ENCODE results near the gene PI4K2B.

GRCh38 chr4:25233194-25233593 lies 639 bp upstream of the PI4K2B start:
- no peak for TF ChIP-seq CTCF (IDR thresholded peaks at IDR 0.05; ENCODE audit: poor library complexity)
- TF ChIP-seq EZH2 (IDR thresholded peaks at IDR 0.05; ENCODE audit: borderline replicate concordance), result no peak
